Stimulated activated CD8-positive, alpha-beta memory T cell treated with anti-CD3 and anti-CD28 coated beads, Interleukin-7, amount 100 ng/mL, for 48 hours (primary cell): ENCODE data around the gene UGT1A8.
"Not testable (repeated sequence)": the region's sequence is repeated elsewhere in the genome, so short reads cannot be mapped to it uniquely, and the experiment has no call there.

Experiments
- DNase-seq, 2 donors: peaks; one replicate each; pipeline ENCODE4 v3.0.0-alpha.2; 2020; ENCODE audit warnings: low read depth in 1 of 2; ENCODE audit errors: extremely low read depth in 1 of 2

UGT1A8 gene

DNA sequence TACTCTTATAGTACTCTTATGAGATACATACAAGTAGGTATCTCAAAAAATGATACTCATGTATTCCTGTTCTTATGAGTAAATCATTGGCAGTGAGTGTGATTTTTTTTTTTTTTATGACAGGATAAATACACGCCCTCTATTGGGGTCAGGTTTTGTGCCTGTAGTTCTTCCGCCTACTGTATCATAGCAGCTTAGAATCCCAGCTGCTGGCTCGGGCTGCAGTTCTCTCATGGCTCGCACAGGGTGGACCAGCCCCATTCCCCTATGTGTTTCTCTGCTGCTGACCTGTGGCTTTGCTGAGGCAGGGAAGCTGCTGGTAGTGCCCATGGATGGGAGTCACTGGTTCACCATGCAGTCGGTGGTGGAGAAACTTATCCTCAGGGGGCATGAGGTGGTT is at the start of gene UGT1A8:
Gene UGT1A8 (plus strand): TSS at position 158 of the 400 bp plus-strand sequence. CDS start 75 bp downstream, at position 233.
- not testable (repeated sequence) for DNase-seq

DNA sequence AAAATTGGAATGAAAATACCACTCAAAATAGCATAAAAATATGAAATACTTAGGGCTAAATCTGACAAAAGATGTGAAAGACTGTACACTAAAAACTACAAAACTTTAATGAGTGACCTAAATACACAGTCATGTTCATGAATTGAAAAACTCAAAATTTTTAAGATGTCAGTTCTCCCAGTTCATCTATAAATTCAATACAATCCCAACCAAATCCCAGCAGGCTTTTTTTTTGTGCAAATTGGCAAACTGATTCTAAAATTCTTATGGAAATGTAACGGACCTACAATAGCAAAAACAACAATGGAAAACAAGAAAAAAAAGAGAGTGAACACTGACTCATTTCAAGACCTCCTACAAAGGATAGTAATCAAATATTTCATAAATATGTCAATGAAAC is 46.4 kb upstream of the UGT1A8 start:
- DNase-seq: no peak

DNA sequence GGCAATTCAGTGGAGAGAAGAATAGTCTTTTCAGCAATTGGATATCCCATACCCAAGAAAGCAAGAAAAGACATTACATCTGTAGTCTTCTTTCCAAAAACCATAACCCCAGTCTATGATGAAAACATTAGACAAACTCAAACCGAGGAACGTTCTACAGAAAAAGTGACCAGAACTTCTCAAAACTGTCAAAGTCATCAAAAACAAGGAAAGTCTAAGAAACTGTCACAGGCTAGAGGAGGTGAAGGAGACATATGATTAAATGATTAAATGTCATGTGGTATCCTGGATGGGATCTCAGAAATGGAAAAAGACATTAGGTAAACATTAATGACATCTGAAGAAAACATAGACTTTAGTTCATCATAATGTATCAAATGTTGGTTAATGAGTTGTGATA is 46.0 kb upstream of the UGT1A8 start:
- no peak for DNase-seq

DNA sequence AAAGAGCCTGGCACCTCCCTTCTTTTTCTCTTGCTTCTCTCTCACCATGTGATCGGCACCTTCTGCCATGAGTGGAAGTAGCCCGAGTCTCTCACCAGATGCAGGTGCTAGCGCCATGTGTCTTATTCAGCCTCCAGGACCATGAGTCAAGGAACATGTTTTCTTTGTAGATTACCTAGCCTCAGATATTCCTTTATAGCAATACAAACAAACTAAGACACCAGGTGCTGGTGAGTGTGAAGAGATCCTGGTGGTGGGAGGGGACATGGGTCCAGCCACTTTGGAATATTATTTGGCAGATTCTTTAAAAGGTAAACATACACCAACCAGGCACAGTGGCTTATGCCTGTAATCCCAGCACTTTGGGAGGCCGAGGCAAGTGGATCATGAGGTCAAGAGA is 45.0 kb upstream of the UGT1A8 start:
- DNase-seq: no peak

DNA sequence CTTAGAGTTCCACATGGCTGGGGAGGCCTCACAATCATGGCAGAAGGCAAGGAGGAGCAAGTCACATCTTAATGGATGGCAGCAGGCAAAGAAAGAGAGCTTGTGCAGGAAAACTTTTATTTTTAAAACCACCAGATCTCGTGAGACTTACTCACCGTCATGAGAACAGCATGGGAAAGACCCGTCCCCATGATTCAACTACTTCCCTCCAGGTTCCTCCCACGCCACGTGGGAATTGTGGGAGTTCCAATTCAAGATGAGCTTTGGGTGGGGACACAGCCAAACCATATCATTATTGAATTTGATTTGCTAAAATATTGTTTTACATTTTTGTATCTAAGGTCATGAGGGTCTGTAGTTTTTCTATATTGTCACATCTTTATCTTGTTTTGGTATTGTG is 40.1 kb upstream of the UGT1A8 start:
- DNase-seq: not testable (repeated sequence)

DNA sequence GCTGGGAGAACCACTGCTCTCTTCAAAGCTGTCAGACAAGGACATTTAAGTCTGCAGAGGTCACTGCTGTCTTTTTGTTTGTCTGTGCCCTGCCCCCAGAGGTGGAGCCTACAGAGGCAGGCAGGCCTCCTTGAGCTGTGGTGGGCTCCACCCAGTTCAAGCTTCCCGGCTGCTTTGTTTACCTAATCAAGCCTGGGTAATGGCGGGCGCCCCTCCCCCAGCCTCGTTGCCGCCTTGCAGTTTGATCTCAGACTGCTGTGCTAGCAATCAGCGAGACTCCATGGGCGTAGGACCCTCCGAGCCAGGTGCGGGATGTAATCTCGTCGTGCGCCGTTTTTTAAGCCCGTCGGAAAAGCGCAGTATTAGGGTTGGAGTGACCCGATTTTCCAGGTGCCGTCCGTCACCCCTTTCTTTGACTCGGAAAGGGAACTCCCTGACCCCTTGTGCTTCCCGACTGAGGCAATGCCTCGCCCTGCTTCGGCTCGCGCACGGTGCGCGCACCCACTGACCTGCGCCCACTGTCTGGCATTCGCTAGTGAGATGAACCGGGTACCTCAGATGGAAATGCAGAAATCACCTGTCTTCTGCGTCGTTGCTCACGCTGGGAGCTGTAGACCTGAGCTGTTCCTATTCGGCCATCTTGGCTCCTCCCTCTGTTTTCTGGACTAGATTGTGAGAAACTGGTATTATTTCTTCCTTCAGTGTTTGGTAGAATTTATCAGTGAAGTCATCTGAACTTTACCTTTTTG is 34.0 kb upstream of the UGT1A8 start:
- not testable (repeated sequence) for DNase-seq

DNA sequence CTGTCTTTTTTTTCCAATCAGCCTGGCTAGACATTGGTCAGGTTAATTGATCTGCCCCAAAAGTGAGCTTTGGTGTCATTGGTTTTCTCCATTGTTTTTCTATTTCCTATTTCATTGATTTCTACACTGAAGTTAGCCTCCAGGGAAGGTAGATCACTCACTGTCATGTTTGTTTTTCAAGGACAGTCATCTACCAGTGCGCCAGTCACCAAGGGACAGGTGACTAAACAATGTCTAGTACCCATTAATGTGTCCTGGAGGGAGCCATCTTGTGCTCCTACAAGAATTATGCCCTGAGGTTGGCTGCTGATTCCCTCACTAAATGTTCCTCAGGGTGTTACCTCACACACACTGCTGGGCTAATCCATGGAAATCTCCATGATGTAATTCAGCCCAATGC is 33.2 kb upstream of the UGT1A8 start:
- DNase-seq: no peak

DNA sequence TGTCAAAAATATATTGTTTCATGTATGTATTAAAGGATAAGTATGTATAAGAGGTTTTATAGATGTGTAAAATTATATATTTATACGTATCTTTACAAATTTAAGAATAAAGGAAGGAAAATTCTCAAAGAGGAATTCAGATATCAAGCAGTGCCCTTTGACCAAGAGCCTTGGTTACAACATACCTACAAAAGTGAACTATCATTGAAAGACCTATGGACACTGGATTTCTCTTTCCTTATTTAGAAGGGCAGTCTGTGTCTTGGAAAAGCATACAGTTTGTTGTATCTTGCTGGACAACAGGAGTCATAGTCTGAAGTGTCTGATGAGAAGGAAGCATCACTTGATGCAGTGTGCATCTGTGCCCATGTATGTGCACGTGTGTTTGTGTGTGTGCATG is 29.0 kb upstream of the UGT1A8 start:
- no peak for DNase-seq

DNA sequence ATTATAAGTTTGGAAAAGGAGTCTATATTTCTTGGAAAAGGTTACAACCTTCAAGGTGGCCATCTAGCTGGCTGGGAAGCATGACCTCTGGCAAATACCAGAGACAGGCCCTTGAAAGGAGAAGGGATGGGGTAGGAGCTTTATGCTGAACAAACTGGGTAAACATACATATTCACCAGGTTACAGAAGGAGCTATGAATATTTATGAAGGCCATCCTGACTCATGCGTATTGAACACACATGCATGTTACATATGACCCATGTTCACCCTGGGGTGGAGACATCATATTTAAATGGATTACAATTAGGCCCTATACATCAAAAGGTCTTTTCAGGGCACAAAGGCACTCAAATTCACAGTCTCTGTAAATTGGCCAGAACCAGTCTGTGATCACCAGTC is 24.7 kb upstream of the UGT1A8 start:
- not testable (repeated sequence) for DNase-seq

DNA sequence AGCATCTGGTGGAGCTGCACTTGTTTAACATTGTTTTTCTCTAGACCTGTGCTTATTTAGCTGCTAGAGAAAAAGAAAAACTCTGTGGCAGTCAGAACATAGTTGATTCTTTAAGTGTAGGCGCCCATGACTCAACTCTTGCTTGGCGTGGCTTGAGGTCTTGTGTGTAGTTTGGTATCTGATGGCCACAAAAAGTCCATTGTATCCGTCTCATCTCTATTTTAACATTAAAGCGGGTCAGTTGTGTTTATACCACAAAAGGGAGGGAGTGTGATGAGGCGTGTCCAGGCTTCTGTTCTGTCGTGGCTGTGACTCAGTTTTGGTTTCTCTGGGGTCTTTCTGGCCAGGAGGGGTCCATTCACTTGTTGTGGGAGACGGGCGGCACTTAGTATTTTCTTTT is 24.2 kb upstream of the UGT1A8 start:
- no peak for DNase-seq

DNA sequence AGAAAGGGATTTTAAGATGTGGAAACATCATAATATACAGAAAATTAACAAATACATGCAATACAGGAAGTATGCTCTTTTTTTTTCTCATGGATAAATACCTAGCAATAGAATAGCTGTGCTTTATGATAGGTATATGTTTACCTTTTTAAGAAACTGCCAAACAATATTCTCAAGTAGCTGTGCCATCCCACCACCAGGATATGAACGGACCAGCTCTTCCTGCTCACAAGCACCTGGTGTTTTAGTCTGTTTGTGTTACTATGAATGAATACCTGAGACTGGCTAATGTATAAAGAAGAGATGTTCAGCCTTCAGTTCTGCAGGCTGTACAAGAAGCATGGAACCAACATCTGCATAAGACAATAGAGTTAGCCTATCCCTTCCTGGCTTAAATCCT is 19.9 kb upstream of the UGT1A8 start:
- no peak for DNase-seq

DNA sequence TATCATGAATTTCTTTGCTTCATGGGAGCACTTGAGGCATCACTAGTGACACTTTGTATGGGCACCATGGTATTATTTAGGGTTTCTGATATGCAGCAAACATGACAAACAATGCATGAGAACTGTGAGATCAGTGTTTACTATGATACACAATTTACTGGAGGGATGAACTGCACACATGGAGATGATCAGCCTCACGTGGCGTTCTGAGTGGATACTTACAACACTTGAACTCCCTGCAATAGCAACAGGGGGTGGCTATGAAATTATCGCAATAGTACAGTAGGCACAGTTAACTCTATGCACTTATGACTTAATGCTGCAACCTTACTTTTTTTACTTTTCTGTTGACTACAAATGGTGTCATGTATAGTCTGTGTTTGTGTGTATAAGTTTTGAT is 18.5 kb upstream of the UGT1A8 start:
- DNase-seq: no peak

DNA sequence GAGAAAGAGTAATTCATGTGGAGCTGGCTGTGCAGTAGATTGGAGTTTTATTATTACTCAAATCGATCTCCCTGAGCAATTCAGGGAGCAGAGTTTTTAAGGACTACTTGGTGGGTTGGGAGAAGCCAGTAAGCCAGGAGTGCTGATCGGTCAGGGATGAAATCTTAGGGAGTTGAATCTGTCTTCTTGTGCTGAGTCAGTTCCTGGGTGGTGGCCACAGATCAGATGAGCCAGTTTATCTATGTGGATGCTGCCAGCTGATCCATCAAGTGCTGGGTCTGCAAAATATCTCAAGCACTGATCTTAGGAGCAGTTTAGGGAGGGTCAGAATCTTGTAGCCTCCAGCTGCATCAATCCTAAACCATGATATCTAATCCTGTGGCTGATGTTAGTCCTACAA is 17.0 kb upstream of the UGT1A8 start:
- no peak for DNase-seq

DNA sequence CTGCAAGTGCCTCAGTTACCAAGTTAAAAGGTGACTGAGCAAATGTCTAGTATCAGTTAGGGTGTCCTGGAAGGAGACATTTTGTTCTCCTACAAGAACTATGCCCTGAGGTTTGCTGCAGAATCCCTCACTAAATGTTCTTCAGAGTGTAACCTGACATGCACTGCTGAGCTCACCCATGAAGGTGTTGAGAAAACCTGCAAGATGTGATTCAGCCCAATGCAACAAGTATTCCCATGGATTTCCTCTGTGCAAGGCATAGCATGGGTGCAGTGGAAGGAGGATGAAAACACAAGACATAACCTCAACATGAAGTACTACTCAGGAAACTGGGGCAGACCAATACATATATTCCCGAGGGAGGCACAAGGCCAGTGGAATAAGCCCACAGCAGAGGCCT is 15.4 kb upstream of the UGT1A8 start:
- DNase-seq: no peak

DNA sequence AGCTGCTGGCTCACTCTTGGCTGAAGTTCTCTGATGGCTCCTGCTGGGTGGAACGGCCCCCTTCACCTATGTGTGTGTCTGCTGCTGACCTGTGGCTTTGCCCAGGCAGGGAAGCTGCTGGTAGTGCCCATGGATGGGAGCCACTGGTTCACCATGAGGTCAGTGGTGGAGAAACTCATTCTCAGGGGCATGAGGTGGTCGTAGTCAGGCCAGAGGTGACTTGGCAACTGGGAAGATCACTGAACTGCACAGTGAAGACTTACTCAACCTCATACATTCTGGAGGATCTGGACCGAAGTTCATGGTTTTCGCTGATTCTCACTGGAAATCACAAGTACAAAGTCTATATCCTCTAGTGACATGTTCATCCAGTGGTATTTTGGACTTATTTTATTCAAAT is 13.9 kb upstream of the UGT1A8 start:
- DNase-seq: no peak

DNA sequence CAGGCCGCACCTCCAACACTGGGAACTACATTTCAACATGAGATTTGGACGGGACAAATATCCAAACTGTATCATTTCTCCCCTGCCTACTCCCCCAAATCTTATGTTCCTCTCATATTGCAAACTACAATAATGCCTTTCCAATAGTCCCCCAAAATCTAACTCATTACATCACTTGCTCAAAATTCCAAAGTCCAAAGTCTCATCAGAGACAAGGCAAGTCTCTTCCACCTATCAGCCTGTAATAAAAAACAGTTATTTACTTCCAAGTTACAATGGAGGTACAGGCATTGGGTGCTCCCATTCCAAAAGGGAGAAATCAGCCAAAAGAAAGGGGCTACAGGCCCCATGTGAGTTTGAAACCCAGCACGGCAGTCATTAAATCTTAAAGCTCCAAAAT is 12.6 kb upstream of the UGT1A8 start:
- DNase-seq: no peak

DNA sequence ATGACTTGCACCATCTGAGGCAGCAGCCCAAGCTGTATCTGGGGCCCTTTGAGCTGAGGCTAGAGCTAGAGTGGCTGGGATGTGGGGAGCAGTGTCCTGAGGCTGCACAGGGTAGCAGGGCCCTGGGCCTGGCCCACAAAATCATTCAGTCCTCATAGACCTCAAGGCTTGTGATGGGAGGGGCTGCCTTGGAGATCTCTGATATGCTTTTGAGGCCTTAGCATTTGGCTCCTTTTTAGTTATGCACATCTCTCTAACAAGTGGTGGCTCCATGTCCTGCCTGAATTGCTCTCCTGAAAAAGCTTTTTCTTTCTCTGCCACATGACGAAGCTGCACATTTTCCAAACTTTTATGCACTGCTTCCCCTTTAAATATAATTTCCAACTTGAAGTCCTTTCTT is 11.8 kb upstream of the UGT1A8 start:
- no peak for DNase-seq

DNA sequence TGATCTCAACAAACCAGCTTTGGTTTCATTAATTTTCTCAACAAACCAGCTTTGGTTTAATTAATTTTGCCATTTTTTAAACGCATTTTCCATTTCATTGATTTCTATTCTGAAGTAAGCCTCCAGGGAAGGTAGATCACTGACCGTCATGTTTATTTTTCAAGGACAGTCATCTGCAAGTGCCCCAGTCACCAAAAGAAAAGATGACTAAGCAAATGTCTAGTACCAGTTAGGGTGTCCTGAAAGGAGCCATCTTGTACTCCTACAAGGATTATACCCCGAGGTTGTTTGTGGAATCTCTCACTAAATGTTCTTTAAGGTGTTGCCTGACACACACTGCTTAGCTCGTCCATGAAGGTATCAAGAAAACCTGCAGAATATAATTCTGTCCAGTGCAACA is 6.1 kb upstream of the UGT1A8 start:
- no peak for DNase-seq

DNA sequence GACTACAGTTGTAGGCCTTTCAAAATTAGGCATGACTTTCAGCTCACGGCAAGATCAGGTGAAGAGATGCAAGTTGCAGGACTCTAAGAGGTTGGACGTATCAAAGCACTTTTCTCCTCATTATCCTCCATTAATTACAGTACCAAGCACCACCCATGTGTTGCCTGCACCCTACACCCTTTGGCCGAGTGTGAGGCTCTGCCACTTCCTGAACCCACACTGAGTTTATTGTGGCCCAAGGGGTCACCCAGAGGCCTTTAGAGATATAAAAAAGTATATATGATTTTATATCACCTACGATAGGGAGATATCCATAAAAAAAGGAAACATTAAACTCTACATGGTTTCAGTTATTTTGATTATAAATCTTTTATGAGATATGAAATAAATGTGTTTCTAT is 2.8 kb downstream of the UGT1A8 start:
- no peak for DNase-seq

DNA sequence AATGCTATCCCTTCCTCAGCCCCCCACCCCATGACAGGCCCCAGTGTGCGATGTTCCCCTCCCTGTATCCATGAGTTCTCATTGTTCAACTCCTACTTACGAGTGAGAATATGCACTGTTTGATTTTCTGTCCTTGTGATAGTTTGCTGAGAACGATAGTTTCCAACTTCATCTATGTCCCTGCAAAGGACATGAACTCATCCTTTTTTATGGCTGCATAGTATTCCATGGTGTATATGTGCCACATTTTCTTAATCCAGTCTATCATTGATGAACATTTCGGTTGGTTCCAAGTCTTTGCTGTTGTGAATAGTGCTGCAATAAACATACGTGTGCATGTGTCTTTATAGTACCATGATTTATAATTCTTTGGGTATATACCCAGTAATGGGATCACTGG is 4.4 kb downstream of the UGT1A8 start:
- not testable (repeated sequence) for DNase-seq

DNA sequence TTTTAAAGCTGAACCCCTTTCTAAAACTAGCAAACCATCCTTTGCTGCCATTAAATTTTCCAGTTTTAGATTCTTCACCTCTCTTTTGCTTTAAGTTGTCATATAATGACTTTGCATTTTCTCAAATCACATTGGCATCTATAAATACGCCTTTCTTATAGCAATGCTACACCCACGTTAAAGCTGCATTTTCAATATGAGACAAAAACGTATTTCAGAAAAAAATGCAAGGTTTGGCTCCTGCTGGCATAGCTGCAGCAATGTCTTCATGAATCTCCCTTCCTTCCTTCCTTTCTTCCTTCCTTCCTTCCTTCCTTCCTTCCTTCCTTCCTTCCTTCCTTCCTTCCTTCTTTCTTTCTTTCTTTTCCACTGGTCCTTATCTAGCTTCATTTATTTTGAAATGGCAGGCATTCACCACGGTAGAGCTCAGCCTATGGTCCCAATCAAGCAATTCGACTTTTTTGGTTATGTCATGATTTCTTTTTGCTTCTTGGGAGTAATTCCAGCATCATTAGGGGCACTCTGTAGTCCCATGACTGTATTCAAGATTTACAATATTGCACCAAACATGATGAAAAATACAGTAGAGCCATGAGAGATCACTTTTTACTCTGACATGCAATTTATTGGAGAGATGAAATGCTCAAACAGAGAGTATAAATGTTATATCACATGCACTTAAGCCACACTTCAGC is 10.0 kb downstream of the UGT1A8 start:
- DNase-seq: no peak

DNA sequence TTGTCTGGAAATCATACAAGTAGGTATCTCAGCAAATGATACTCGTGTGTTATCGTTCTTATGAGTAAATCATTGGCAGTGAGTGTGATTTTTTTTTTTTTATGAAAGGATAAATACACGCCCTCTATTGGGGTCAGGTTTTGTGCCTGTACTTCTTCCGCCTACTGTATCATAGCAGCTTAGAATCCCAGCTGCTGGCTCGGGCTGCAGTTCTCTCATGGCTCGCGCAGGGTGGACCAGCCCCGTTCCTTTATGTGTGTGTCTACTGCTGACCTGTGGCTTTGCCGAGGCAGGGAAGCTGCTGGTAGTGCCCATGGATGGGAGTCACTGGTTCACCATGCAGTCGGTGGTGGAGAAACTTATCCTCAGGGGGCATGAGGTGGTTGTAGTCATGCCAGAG is 18.9 kb downstream of the UGT1A8 start, which contains the start of gene UGT1A10:
Gene UGT1A10 (plus strand): TSS at position 143 of the 400 bp plus-strand sequence. CDS start 75 bp downstream, at position 218.
- DNase-seq: not testable (repeated sequence)
